NCI-H2107 (cell line): ENCODE measurements around the gene NDUFAF7.
"Not testable (repeated sequence)": the region's sequence is repeated elsewhere in the genome, so short reads cannot be mapped to it uniquely, and the experiment has no call there.

ENCODE experiments used
- DNase-seq: peaks from one replicate; lab custom pipeline; 2025; lab: John Stamatoyannopoulos, UW

The NDUFAF7 gene

GRCh38 chr2:37219046-37219445, 12.4 kb upstream of the NDUFAF7 start:
- no peak for DNase-seq

GRCh38 chr2:37223131-37223530, 8.3 kb upstream of the NDUFAF7 start:
- no peak for DNase-seq

DNA sequence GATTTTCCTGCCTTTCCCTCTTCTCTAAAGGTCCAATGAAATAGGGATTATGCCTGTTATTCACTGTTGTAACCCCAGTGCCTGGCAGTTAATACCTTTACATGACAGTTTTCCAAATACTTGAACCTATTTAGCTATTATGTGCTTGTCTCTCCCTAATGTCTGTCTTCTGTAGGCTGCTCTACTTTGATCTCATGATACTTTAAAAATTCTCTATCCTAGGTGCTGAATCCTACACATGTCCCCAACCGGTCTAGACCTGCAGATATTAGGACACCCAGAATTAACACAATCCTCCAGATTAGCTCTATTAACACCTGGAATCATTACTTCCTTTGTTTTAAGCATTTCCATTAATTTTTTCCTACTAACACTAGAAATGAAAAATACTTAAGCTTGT, 7.4 kb upstream of the NDUFAF7 start:
- DNase-seq, result no peak

GRCh38 chr2:37225129-37225528, 6.3 kb upstream of the NDUFAF7 start:
- DNase-seq, result not testable (repeated sequence)

GRCh38 chr2:37226863-37227262, 4.6 kb upstream of the NDUFAF7 start:
- DNase-seq, result no peak

GRCh38 chr2:37228788-37229187, 2.7 kb upstream of the NDUFAF7 start:
- DNase-seq, result no peak

DNA sequence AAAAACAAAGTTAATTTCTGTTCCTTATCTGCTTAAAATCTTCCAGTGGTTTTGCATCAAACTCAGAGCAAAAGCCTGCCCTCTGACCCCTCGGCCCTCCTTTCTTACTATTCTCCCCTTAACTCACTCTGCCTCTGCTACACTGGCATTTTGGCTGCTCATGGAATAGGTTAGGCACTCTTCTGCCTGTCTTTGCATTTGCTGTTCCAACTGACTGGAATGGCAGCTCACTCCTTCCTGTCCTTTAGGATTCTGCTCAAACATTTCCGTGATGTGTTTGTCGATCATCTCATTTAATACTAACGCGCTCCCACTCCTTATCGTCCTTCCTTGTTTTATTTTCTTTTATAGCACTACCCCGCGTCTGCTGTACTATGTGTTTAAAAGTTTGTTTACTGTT, 877 bp upstream of the NDUFAF7 start:
- no peak for DNase-seq

DNA sequence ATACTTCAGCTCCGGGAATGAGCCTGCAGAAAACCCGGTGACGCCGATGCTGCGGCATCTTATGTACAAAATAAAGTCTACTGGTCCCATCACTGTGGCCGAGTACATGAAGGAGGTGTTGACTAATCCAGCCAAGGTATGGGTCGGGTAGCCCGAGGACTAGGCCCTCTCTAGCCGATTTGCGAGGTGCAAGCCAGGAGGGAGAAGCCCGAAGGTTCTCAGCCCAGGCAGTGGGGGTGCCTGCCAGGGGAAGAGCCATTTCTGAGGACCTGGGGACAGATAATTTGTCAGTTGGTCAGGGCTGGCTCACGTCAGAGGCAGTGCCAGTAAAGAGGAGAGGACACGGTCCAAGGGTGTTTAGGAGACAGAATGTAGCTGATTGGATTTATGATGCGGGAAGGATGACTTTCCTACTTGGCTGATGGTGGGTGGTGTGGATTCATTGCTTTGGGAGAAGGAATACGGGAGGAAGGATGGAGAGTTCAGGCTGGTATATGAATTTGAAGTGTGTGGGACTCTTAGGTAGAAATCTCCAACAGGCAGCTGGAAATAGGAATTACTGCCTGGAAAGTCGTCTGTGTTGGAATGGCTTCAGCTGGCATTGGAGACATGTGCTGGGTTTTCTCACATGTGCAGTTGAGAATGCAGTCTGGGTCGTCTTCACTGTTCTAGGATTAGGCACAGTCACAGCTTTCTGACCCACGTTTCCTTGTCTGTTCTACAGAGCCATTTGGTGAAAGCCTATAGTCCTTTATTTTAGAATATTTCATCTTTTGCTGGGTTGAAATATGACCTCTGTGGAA, 874 bp downstream of the NDUFAF7 start:
- no peak for DNase-seq

DNA sequence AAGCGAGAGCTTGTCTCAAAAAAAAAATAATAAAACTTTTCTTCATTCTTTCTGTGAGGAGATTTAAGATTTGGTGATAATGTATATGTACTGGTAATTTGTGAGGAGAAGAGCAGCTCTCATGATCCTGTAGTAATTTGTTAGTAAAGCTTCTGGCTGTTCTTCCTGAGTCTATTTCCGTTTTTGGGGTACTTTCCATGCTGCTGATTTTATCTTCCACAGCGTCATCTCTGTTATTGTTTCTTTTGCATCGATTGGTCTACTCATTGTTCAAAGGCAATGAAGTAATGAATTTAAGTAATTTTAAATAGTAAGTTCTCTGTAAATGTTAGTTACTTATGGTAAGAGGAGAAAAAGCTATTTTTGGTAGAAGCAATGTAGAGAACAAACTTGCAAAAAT, 12.0 kb downstream of the NDUFAF7 start:
- no peak for DNase-seq

DNA sequence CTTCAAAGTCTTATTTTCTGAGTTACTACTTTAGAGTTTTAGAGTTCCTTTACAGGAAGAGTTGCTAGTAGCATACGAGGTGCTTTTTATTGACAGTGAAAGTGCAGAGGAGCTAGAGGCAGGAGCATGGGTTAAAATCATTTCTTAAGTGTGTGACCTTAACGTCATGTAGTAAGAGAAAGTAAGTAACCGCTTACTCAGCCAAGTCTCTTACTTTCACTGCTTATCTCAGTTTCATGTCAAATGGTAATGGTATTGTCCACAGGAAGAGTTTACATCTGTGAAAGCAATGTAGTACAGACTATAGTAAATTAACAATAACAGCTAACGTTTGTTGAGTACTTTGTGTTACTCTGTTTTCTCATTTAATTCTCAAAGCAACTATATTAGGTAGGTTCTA, 12.6 kb downstream of the NDUFAF7 start:
- DNase-seq, result no peak

DNA sequence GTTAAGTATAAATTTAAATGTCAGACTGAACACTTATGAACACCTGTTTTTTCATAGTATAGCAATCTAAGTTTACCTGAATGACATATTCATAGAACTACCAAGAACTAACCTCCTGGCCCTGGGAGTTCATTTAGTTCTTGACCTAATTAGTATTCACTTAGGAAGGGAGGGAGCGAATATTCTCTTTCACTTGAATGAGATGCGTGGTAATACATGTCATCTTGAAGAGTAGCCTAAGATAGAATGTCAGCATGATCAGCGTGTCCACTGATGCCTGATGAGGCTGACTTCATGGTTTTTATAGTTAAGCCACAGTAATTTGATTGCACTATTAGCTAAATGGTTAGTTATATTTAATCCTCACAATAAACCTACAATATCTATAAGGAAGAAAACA, 13.3 kb downstream of the NDUFAF7 start:
- DNase-seq, result no peak

GRCh38 chr2:37246205-37246604, 14.7 kb downstream of the NDUFAF7 start:
- DNase-seq, result no peak

DNA sequence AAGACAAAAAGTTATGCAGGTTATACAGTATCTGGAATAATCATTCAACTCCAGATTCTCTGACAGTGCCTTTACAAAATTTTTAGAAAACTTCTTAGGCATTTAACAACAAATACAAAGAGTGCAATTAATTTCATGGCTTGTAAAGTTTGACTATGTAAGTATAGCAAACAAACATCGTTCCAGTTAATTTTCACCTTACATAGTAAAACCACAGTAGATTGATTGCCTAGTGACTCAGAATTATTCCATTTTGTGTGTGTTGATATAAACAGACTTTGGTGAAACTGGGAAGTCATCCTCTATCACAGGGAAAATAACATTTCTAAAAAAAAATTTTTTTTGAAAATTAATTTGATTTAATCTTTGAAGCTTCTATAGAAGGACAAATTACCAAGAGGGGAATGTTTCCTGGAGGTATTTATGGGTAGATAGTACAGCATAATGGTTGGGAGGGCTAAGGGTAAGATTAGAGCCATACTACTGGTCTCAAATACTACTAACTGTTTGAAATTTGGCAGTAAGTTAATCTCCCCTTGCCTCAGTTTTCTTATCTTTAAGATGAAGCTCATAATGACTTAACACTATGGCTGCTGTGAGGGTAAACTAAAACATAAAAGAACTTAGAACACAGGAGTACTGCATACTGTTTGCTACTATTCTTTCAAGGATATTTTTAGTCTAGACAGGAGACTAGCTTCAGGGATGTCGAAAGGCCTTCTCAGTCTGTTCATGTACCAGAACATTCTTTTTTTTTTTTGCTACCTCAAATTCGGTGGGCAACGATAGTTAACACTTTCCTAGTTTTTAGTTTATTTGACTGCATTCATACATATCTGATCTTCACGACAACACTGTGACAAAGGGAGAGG, 19.6 kb downstream of the NDUFAF7 start:
- DNase-seq, result no peak

- no peak for DNase-seq
Measured at GRCh38 chr2:37262522-37262921, 31.1 kb downstream of the NDUFAF7 start.

DNA sequence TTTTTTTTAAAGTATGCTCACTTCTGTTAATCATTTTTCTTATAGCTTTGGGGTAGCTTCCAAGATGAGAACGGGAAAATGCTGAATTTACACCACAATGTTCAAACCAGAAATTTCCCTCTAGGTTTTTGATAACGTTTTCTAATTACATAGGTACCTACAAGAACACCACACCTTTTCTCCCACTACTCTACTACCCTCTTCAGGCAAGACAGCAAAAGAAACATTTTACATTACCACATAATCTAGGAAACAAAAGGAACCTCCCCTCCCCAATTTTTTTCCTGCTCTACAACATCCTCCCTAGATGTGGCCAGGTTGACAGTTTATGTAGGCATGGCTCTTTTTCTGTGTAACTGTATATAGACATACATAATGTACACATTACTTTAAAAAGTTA, 32.4 kb downstream of the NDUFAF7 start:
- DNase-seq, result no peak

DNA sequence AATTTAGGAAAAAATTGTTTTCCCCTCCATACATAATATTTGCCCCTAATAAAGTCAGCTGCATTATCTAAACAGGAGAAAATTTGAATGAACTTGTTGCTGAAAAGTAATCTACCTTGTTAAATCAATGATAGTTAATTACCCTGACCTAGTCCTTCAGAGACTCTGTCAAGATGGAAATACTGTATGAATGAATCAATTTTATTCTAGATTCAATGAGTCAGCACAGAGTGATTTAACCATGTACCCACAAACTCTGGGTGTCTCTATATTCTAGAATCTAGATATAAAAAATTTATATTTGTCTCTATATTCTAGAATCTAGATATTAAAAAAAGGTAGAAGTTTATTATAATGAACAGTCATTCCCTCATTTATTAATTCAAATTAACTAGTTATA, 36.2 kb downstream of the NDUFAF7 start:
- no peak for DNase-seq

DNA sequence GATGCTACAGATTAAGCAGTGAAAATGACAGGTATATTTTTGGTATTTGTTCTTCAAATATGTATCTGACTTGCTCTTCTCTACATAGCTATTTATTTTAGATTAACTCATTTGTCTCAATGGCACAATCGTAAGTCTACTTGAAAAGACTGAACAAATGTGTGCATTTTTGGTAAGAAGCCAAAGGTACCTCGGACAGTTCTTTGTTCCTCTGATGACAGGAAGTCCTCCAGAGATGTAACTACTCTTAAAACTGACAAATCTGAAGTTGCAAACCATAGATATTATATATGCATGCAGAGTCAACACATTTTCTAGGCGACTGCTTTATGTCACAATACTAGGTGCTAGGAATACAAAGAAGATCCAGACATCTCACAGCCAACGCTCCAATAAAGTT, 36.7 kb downstream of the NDUFAF7 start:
- DNase-seq, result no peak

GRCh38 chr2:37271376-37272067, 40.1 kb downstream of the NDUFAF7 start:
- DNase-seq, result no peak

GRCh38 chr2:37274359-37274965, 43.0 kb downstream of the NDUFAF7 start:
- no peak for DNase-seq

- DNase-seq, result no peak
Measured at GRCh38 chr2:37276291-37276690, 44.8 kb downstream of the NDUFAF7 start.

DNA sequence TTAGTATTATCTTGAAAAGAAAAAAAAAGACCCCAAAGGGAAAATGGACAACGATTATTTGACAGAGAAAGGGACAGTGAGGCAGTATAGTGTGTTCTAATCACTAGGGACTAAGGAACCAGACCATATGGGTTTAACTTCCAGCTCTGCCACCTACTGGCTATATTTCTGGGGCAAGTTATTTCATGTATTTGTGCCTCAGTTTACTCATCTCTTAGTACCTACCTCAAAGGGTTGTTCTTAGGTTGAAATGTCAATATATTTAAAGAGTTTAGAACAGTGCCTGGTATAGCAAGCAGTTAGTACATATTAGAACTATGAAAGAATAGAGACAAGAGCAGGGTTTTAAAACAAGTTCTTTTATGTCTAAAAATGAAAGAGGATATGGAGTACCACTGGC, 50.5 kb downstream of the NDUFAF7 start:
- no peak for DNase-seq

DNA sequence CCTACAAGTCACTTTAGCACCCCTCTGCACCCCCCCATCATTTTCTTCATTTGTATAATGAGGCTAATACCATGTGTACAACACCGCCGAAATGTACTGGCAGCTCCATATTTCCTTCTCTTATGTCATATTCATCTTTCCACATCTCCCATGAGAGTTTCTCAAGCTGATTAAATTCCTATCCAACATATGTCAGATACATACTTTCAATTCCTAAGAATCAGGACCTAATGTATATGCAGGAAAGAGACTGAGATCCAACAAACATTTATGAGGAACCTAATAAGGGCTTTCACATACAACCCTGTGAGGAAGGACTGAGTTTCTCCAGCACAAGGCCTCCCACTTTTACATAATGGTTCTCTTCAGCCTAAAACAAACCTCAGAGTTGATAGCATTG, 51.3 kb downstream of the NDUFAF7 start:
- no peak for DNase-seq
